HepG2 (cell line): ENCODE measurements around the gene ABCB9. TPM values are rescaled to one million over a fixed set of nuclear protein-coding genes. Genes with fewer than 3 reads are reported as not detected.

ENCODE experiments used
- AHR ChIP-seq: IDR thresholded peaks from 2 replicates; pipeline ENCODE4 v1.6.1; 2018; ENCODE audit warnings: missing genetic modification reagents, missing compliant biosample characterization
- ATF4 ChIP-seq, 2 experiments: fragments of 450-650 bp in 1 of 2; sonication (generic) in 1 of 2; formaldehyde crosslinking; IDR thresholded peaks; 2 replicates each; pipeline versions ENCODE4 v1.5.0 to v1.8.0; 2020 to 2022; ENCODE audit warnings: mild to moderate bottlenecking in 1 of 2, missing genetic modification reagents in 1 of 2
- CBX2 ChIP-seq, 2 experiments: fragments of 200-600 bp in 1 of 2; sonication (generic); formaldehyde crosslinking in 1 of 2; IDR thresholded peaks; 2 replicates each; pipeline versions ENCODE4 v1.7.0 to v1.8.1; 2018 to 2022; ENCODE audit warnings: low read depth in 2 of 2, low read length in 1 of 2, mild to moderate bottlenecking in 1 of 2, missing genetic modification reagents in 1 of 2
- ELF4 ChIP-seq: sonication (generic); formaldehyde crosslinking; IDR thresholded peaks from 2 replicates; pipeline ENCODE4 v1.5.0; 2020; ENCODE audit warnings: missing genetic modification reagents, mild to moderate bottlenecking, moderate library complexity, borderline replicate concordance
- ETV6 ChIP-seq: sonication (generic); formaldehyde crosslinking; conservative IDR thresholded peaks from 2 replicates; pipeline ENCODE4 v1.4.0; 2020; ENCODE audit warnings: missing genetic modification reagents
- FOSL2 ChIP-seq: sonication (generic); formaldehyde crosslinking; IDR thresholded peaks from 2 replicates; pipeline ENCODE4 v1.4.0; 2020; ENCODE audit warnings: missing genetic modification reagents
- GPN1 ChIP-seq: sonication (generic); formaldehyde crosslinking; IDR thresholded peaks from 2 replicates; pipeline ENCODE4 v1.5.1; 2020; ENCODE audit warnings: missing genetic modification reagents, borderline replicate concordance
- IRF1 ChIP-seq: sonication (generic); formaldehyde crosslinking; IDR thresholded peaks from 2 replicates; pipeline ENCODE4 v1.4.0; 2020; ENCODE audit warnings: low read depth, mild to moderate bottlenecking, missing genetic modification reagents
- KLF16 ChIP-seq, 2 experiments: sonication (generic) in 1 of 2; formaldehyde crosslinking in 1 of 2; IDR thresholded peaks; 2 replicates each; pipeline versions ENCODE4 v1.6.1 to v1.8.0; 2016 to 2023; ENCODE audit warnings: missing genetic modification reagents in 2 of 2, missing compliant biosample characterization in 1 of 2
- MAFG ChIP-seq: sonication (generic); formaldehyde crosslinking; IDR thresholded peaks from 2 replicates; pipeline ENCODE4 v1.5.1; 2020; ENCODE audit warnings: mild to moderate bottlenecking, missing genetic modification reagents
- MBD4 ChIP-seq: IDR thresholded peaks from 2 replicates; pipeline ENCODE4 v1.6.1; 2012; ENCODE audit warnings: low read length, inconsistent platforms, borderline replicate concordance
- MXD3 ChIP-seq: IDR thresholded peaks from 2 replicates; pipeline ENCODE4 v1.6.1; 2016; ENCODE audit warnings: mild to moderate bottlenecking, missing biosample characterization, missing genetic modification reagents
- MXI1 ChIP-seq: IDR thresholded peaks from 3 replicates; pipeline ENCODE4 v1.6.1; 2012; ENCODE audit warnings: low read depth, low read length, inconsistent platforms, borderline replicate concordance
- MYPOP ChIP-seq: sonication (generic); formaldehyde crosslinking; IDR thresholded peaks from 2 replicates; pipeline ENCODE4 v1.8.1; 2023; ENCODE audit warnings: mild to moderate bottlenecking, moderate library complexity, missing genetic modification reagents
- RELA ChIP-seq: sonication (generic); formaldehyde crosslinking; IDR thresholded peaks from 2 replicates; pipeline ENCODE4 v1.4.0; 2020; ENCODE audit warnings: missing genetic modification reagents
- SMAD3 ChIP-seq: sonication (generic); formaldehyde crosslinking; IDR thresholded peaks from 2 replicates; pipeline ENCODE4 v1.4.0; 2020; ENCODE audit warnings: missing genetic modification reagents
- SNAPC2 ChIP-seq: sonication (generic); formaldehyde crosslinking; IDR thresholded peaks from 2 replicates; pipeline ENCODE4 v1.8.1; 2022; ENCODE audit warnings: mild to moderate bottlenecking, missing genetic modification reagents
- SPEN ChIP-seq: sonication (generic); formaldehyde crosslinking; IDR thresholded peaks from 2 replicates; pipeline ENCODE4 v1.5.1; 2020; ENCODE audit warnings: low read depth, mild to moderate bottlenecking, missing genetic modification reagents
- TFDP1 ChIP-seq: IDR thresholded peaks from 2 replicates; pipeline ENCODE4 v1.6.1; 2016; ENCODE audit warnings: missing compliant biosample characterization, missing genetic modification reagents, borderline replicate concordance
- XBP1 ChIP-seq: sonication (generic); formaldehyde crosslinking; IDR thresholded peaks from 2 replicates; pipeline ENCODE4 v1.5.0; 2020; ENCODE audit warnings: missing genetic modification reagents
- ZNF251 ChIP-seq: sonication (generic); formaldehyde crosslinking; IDR thresholded peaks from 2 replicates; pipeline ENCODE4 v1.9.0; 2021; ENCODE audit warnings: mild to moderate bottlenecking, missing genetic modification reagents
- ZNF326 ChIP-seq: sonication (generic); formaldehyde crosslinking; IDR thresholded peaks from 2 replicates; pipeline ENCODE4 v1.4.0; 2020; ENCODE audit warnings: missing genetic modification reagents, borderline replicate concordance
- ZNF354B ChIP-seq: sonication (generic); formaldehyde crosslinking; IDR thresholded peaks from 2 replicates; pipeline ENCODE4 v1.8.0; 2022; ENCODE audit warnings: mild to moderate bottlenecking, missing genetic modification reagents
- polyA plus RNA-seq, 8 experiments: library from polyadenylated mRNA; depleted of rRNA in 3 of 8; stranded (reverse) in 7 of 8; unstranded in 1 of 8; fragments of >200 nt; fragmentation: Illumina TruSeq in 4 of 8; extraction: Trizol in 4 of 8; gene quantifications; 2 replicates each; pipeline versions ENCODE4 v1.2.1 to v1.2.3, GENCODE V29; 2011 to 2016; ENCODE audit warnings: low read depth in 4 of 8, missing spikeins in 1 of 8, mixed read lengths in 1 of 8; ENCODE audit not compliant: insufficient read depth in 1 of 8
- total RNA-seq, 5 experiments: library from RNA; depleted of rRNA; stranded (reverse); fragments of >200 nt; fragmentation: Illumina TruSeq; extraction: Trizol; gene quantifications; 2 replicates each; pipeline ENCODE4 v1.2.3, GENCODE V29; 2016; ENCODE audit warnings: low read depth in 1 of 5

Gene ABCB9
- total and polyA plus RNA-seq, 2 of the 13 experiments (the other 11 are each of a cell fraction or from before 2014, with no cell fraction given) = 5.1 to 6.0 TPM

- no peak for TF ChIP-seq IRF1 (CRISPR knock-in tag)
- no peak for TF ChIP-seq SMAD3 (CRISPR knock-in tag)
- TF ChIP-seq FOSL2 (CRISPR knock-in tag) = peak; percentile 67
- TF ChIP-seq CBX2 (IDR thresholded peaks at IDR 0.05; ENCODE audit: low read depth, low read length) = no peak
- no peak for TF ChIP-seq CBX2 (CRISPR knock-in tag; IDR thresholded peaks at IDR 0.05; ENCODE audit: low read depth)
- no peak for TF ChIP-seq ZNF326 (CRISPR knock-in tag)
- no peak for TF ChIP-seq MYPOP (CRISPR knock-in tag)
- no peak for TF ChIP-seq ELF4 (CRISPR knock-in tag)
- TF ChIP-seq ZNF251 = no peak
- no peak for TF ChIP-seq ETV6 (CRISPR knock-in tag)
- no peak for TF ChIP-seq MBD4
- no peak for TF ChIP-seq GPN1 (CRISPR knock-in tag)
- TF ChIP-seq AHR = peak; percentile 42; the same call in 1 of the 2 replicates
- peak; percentile 62 for TF ChIP-seq SPEN (CRISPR knock-in tag)
- TF ChIP-seq MAFG = no peak
- TF ChIP-seq KLF16 (CRISPR knock-in tag; IDR thresholded peaks at IDR 0.05) = no peak
- no peak for TF ChIP-seq XBP1 (CRISPR knock-in tag)
- 0 out of 2 replicates have a peak, but pooled peaks have one; percentile 30 for TF ChIP-seq MXD3 (CRISPR knock-in tag)
- no peak for TF ChIP-seq RELA (CRISPR knock-in tag)
- no peak for TF ChIP-seq ZNF354B (CRISPR knock-in tag)
- peak; percentile 21; the same call in 1 of the 2 replicates for TF ChIP-seq TFDP1 (CRISPR knock-in tag)
- TF ChIP-seq MXI1 = peak; percentile 44; the same call in 1 of the 3 replicates
- TF ChIP-seq ATF4 (CRISPR knock-in tag; IDR thresholded peaks at IDR 0.05) = peak in 1 of 2 experiments; percentile 43; a peak in 1 of 4 replicates
- TF ChIP-seq SNAPC2 = no peak; the same call in 1 of the 2 replicates
Observed at GRCh38 chr12:122895704-122896636, 70.3 kb downstream of the ABCB9 start, which contains the start of gene VPS37B (continued).
